Endodermal cell (in vitro differentiated cells): ENCODE results near the gene KIF26B. TPM values are rescaled to one million over a fixed set of nuclear protein-coding genes. Genes with fewer than 3 reads are reported as not detected.
"Not testable (repeated sequence)": the region's sequence is repeated elsewhere in the genome, so short reads cannot be mapped to it uniquely, and the experiment has no call there.

Experiments used
- DNase-seq: peaks from one replicate; pipeline ENCODE4 v3.0.0-alpha.2; 2017
- H3K27ac ChIP-seq: 2 replicates; pipeline ENCODE4 v1.5.1; 2013; ENCODE audit warnings: mild to moderate bottlenecking, low read depth, low read length, moderate library complexity
- H3K27me3 ChIP-seq: 2 replicates; pipeline ENCODE4 v1.6.1; 2013; ENCODE audit warnings: mild to moderate bottlenecking, low read length, moderate library complexity; ENCODE audit not compliant: insufficient read depth, control insufficient read depth, poor library complexity, severe bottlenecking
- H3K36me3 ChIP-seq: 2 replicates; pipeline ENCODE4 v1.7.0; 2013; ENCODE audit warnings: mild to moderate bottlenecking, low read length, moderate library complexity; ENCODE audit not compliant: control insufficient read depth, insufficient read depth
- H3K4me1 ChIP-seq: one replicate; pipeline ENCODE4 v1.7.0; 2013; ENCODE audit warnings: low read length; ENCODE audit not compliant: control insufficient read depth, insufficient read depth
- H3K4me3 ChIP-seq: 2 replicates; pipeline ENCODE4 v1.5.1; 2013; ENCODE audit warnings: mild to moderate bottlenecking, low read length, moderate library complexity
- H3K9ac ChIP-seq: 2 replicates; pipeline ENCODE4 v1.6.1; 2013; ENCODE audit warnings: mild to moderate bottlenecking, low read length, moderate library complexity; ENCODE audit not compliant: poor library complexity, severe bottlenecking; ENCODE audit errors: extremely low read depth
- H3K9me3 ChIP-seq: 2 replicates; pipeline ENCODE4 v1.6.1; 2013; ENCODE audit warnings: mild to moderate bottlenecking, low read length, moderate library complexity; ENCODE audit not compliant: control insufficient read depth
- H3K27ac Mint-ChIP-seq: 2 replicates; pipeline ENCODE4 v1.8.0; 2020; ENCODE audit warnings: mixed read lengths
- H3K27me3 Mint-ChIP-seq: 2 replicates; pipeline ENCODE4 v1.8.0; 2021; ENCODE audit warnings: mild to moderate bottlenecking, mixed read lengths; ENCODE audit not compliant: insufficient read depth
- H3K36me3 Mint-ChIP-seq: 2 replicates; pipeline ENCODE4 v1.8.0; 2020; ENCODE audit warnings: low read depth, mixed read lengths
- H3K4me1 Mint-ChIP-seq: 2 replicates; pipeline ENCODE4 v1.8.0; 2020; ENCODE audit warnings: mixed read lengths
- H3K4me3 Mint-ChIP-seq: 2 replicates; pipeline ENCODE4 v1.8.0; 2020; ENCODE audit warnings: mild to moderate bottlenecking, moderate library complexity, mixed read lengths
- H3K9me3 Mint-ChIP-seq: 2 replicates; pipeline ENCODE4 v1.8.0; 2020; ENCODE audit warnings: mild to moderate bottlenecking, mixed read lengths
- WGBS, 2 experiments: methylation state at CpG; one replicate each; pipeline versions ENCODE4 v1.1.5 to v1.1.7; 2013; ENCODE audit warnings: missing lambda C conversion rate in 2 of 2, mixed read lengths in 1 of 2; ENCODE audit not compliant: insufficient coverage in 1 of 2, insufficient read length in 1 of 2; 5-methylcytosine and 5-hydroxymethylcytosine counted together
- total RNA-seq, 2 donors: library from RNA; stranded (reverse); fragmentation: NEBNext Ultra II Directional in 1 of 2; extraction: Animal tissue kit (Norgen Biotek cat#: 25700) in 1 of 2; gene quantifications; 2 replicates in 1 of 2; 3 replicates in 1 of 2; pipeline ENCODE4 v1.2.1, GENCODE V29; 2021
- TF ChIP-seq, protein P1 (sequence below): fragments of 200-600 bp; sonication (generic); conservative IDR thresholded peaks from 2 replicates; pipeline ENCODE4 v1.5.0; 2021; ENCODE audit warnings: antibody characterized with exemption, mild to moderate bottlenecking

Gene KIF26B
- total RNA-seq, 2 donors from 2014 or later: 12.3 to 21.0 TPM

DNA sequence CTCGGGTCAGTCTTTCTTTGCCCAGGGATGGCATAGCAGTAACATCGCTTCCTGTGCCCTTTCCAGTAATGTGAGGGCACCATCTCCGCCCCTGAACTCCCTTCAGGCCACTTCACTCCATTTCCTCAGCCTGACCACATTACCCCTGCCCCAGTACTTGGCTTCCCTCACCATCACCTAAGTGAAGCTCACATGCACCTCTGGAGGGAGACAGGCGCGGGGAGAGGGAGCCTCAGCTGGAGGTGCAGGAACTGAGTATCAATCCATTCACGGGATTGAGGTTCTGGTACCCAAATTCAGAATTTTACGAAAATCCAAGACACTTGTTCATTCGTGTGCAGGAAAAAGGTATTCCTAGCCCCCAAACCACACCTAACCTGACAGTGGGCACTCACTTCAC lies 540.4 kb downstream of the KIF26B start:
- 81 to 84% methylated on average over 7 to 8 of the region's 8 CpGs for WGBS, 2 experiments
- H3K4me1 Mint-ChIP-seq: no peaks in the 10 kb centered on the region
- no peak overlapping the region for H3K4me3 ChIP-seq
- no peak overlapping the region for H3K9ac ChIP-seq
- DNase-seq: no peak
- H3K4me3 Mint-ChIP-seq: no peak overlapping the region
- no peaks in the 10 kb centered on the region for H3K27me3 ChIP-seq
- H3K27ac ChIP-seq: no peak overlapping the region
- H3K9me3 ChIP-seq: no peaks in the 10 kb centered on the region
- H3K36me3 Mint-ChIP-seq: peaks cover 33% of the 10 kb centered on the region
- TF ChIP-seq, protein P1, sequence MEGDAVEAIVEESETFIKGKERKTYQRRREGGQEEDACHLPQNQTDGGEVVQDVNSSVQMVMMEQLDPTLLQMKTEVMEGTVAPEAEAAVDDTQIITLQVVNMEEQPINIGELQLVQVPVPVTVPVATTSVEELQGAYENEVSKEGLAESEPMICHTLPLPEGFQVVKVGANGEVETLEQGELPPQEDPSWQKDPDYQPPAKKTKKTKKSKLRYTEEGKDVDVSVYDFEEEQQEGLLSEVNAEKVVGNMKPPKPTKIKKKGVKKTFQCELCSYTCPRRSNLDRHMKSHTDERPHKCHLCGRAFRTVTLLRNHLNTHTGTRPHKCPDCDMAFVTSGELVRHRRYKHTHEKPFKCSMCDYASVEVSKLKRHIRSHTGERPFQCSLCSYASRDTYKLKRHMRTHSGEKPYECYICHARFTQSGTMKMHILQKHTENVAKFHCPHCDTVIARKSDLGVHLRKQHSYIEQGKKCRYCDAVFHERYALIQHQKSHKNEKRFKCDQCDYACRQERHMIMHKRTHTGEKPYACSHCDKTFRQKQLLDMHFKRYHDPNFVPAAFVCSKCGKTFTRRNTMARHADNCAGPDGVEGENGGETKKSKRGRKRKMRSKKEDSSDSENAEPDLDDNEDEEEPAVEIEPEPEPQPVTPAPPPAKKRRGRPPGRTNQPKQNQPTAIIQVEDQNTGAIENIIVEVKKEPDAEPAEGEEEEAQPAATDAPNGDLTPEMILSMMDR: no peak
- peaks cover 6% of the 10 kb centered on the region for H3K27me3 Mint-ChIP-seq
- no peaks in the 10 kb centered on the region for H3K9me3 Mint-ChIP-seq
- no peak overlapping the region for H3K27ac Mint-ChIP-seq
- no peaks in the 10 kb centered on the region for H3K4me1 ChIP-seq
- H3K36me3 ChIP-seq: no peaks in the 10 kb centered on the region

DNA sequence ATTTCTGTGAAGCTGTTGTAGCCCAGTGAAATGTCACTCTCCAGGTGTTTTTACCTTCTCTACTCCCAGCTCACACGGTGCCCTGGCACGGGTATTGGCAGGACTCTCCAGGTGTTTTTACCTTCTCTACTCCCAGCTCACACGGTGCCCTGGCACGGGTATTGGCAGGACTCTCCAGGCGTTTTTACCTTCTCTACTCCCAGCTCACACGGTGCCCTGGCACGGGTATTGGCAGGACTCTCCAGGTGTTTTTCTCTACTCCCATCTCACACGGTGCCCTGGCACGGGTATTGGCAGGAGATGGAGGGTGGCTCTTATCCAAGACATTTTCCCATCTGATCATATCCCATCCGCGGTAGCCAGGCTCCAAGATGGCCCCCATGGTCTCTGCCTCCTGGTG lies 540.9 kb downstream of the KIF26B start:
- H3K36me3 Mint-ChIP-seq: peaks cover 29% of the 10 kb centered on the region
- H3K9ac ChIP-seq, H3K4me1 ChIP-seq, H3K27me3 Mint-ChIP-seq, H3K9me3 ChIP-seq, DNase-seq, H3K4me3 Mint-ChIP-seq, H3K36me3 ChIP-seq, H3K27ac ChIP-seq, H3K9me3 Mint-ChIP-seq, H3K4me3 ChIP-seq, H3K4me1 Mint-ChIP-seq, H3K27ac Mint-ChIP-seq, H3K27me3 ChIP-seq: not testable (repeated sequence)
- 87 to 96% methylated on average over 3 to 8 of the region's 11 CpGs for WGBS, 2 experiments

DNA sequence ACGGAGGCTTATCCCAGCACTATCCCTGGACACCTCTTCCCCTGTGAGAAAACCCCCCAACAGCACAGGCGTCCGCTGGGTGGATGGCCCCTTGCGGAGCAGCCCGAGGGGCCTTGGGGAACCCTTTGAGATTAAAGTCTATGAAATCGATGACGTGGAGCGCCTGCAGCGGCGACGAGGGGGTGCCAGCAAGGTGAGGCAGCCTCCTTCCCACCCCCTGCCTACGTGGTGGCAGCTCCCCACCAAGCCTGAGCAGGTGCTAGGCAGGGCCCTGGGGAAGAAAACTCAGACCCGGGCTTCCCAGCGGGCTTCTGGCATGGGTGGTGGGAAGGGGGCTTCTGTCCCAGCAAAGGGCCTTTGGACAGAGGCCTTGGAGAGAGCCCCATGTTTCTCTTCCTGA lies 543.3 kb downstream of the KIF26B start:
- TF ChIP-seq, protein P1: no peak
- H3K9ac ChIP-seq: no peak overlapping the region
- Mint-ChIP-seq H3K9me3 (no peaks in the 10 kb centered on the region), H3K36me3 (peaks cover 31% of the 10 kb centered on the region), H3K4me1 (no peaks in the 10 kb centered on the region), H3K4me3 (no peak overlapping the region), H3K27ac (no peak overlapping the region), H3K27me3 (peaks cover 3% of the 10 kb centered on the region)
- H3K27me3 ChIP-seq: no peaks in the 10 kb centered on the region
- no peaks in the 10 kb centered on the region for H3K4me1 ChIP-seq
- 90 to 93% methylated on average over 10 to 14 of the region's 14 CpGs for WGBS, 2 experiments
- no peaks in the 10 kb centered on the region for H3K9me3 ChIP-seq
- no peak overlapping the region for H3K4me3 ChIP-seq
- no peaks in the 10 kb centered on the region for H3K36me3 ChIP-seq
- DNase-seq: no peak
- H3K27ac ChIP-seq: no peak overlapping the region

DNA sequence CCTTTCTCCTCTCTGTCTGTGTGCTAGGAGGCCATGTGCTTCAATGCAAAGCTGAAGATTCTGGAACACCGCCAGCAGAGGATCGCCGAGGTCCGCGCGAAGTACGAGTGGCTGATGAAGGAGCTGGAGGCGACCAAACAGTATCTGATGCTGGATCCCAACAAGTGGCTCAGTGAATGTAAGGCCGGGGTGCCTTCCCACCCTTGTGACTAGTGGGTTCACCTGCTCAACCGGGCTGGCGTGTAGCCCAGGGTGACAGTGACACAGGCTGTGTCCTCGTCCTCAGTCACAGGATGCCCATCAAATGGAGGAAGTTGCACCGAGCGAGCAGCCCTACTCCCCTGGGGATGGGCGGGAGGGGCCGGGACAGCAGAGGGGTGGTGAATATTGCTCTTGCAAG lies 544.1 kb downstream of the KIF26B start:
- H3K36me3 Mint-ChIP-seq: peaks cover 37% of the 10 kb centered on the region
- Histone ChIP-seq H3K4me1 (no peaks in the 10 kb centered on the region), H3K9ac (no peak overlapping the region), H3K27ac (no peak overlapping the region), H3K9me3 (no peaks in the 10 kb centered on the region), H3K27me3 (no peaks in the 10 kb centered on the region), H3K36me3 (no peaks in the 10 kb centered on the region), H3K4me3 (no peak overlapping the region)
- H3K27me3 Mint-ChIP-seq: peaks cover 3% of the 10 kb centered on the region
- H3K4me1 Mint-ChIP-seq: no peaks in the 10 kb centered on the region
- no peak for DNase-seq
- TF ChIP-seq, protein P1: no peak
- 93 to 96% methylated on average over 9 to 16 of the region's 16 CpGs for WGBS, 2 experiments
- no peak overlapping the region for H3K4me3 Mint-ChIP-seq
- no peaks in the 10 kb centered on the region for H3K9me3 Mint-ChIP-seq
- H3K27ac Mint-ChIP-seq: no peak overlapping the region
